ENCODE measurements around the gene CNKSR2. TPM values are rescaled to one million over a fixed set of nuclear protein-coding genes. Genes with fewer than 3 reads are reported as not detected.

The CNKSR2 gene
- total RNA-seq, 1 experiment from 2014 or later, result 11.3 TPM

DNA sequence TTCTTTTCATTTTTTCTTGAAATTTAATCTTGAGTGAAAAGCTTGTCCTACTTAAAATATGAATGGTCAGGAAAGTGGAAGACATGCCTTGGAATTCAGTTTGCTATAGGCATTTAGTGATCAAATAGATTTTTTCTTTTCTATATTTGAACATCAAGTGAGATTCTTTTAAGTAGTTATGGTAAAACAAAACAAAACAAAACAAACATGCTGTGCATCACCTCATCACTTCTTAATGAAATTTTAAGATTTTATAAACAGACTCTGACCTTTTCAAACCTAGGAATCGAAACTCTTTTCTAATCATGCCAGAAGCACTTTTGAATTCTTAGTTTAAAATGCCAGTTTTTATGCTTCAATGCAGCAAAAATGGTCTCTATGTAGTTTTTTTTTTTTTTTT lies 62.8 kb downstream of the CNKSR2 start (continued):
- no peak for TF ChIP-seq AFF4 (CRISPR knock-in tag; IDR thresholded peaks at IDR 0.05; ENCODE audit: borderline replicate concordance)
- TF ChIP-seq GTF2I (CRISPR knock-in tag; conservative IDR thresholded peaks at IDR 0.05), result no peak
- TF ChIP-seq ATF3 (CRISPR knock-in tag; conservative IDR thresholded peaks at IDR 0.05), result no peak
- no peak for TF ChIP-seq NR1H2 (CRISPR knock-in tag; IDR thresholded peaks at IDR 0.05)
- no peak for TF ChIP-seq ZNF396 (CRISPR knock-in tag; IDR thresholded peaks at IDR 0.05; ENCODE audit: borderline replicate concordance)
- no peak for TF ChIP-seq PRDM15 (CRISPR knock-in tag; IDR thresholded peaks at IDR 0.05)
- TF ChIP-seq, protein P1, sequence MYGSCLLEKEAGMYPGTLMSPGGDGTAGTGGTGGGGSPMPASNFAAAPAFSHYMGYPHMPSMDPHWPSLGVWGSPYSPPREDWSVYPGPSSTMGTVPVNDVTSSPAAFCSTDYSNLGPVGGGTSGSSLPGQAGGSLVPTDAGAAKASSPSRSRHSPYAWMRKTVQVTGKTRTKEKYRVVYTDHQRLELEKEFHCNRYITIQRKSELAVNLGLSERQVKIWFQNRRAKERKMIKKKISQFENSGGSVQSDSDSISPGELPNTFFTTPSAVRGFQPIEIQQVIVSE (CRISPR knock-in tag; IDR thresholded peaks at IDR 0.05; ENCODE audit: borderline replicate concordance), result no peak
- TF ChIP-seq E2F5 (CRISPR knock-in tag; IDR thresholded peaks at IDR 0.05), result no peak

GRCh38 chrX:21438792-21439191 lies 64.6 kb downstream of the CNKSR2 start:
- H3K27me3 Mint-ChIP-seq (ENCODE audit: low read depth), result no peaks in the 10 kb centered on the region
- H3K27ac Mint-ChIP-seq, result no peak overlapping the region
- POLR2A ChIA-PET, result no interaction called here
- H3K36me3 Mint-ChIP-seq, result no peaks in the 10 kb centered on the region
- CTCF ChIA-PET, result no interaction called here
- H3K4me1 Mint-ChIP-seq, result peaks cover 12% of the 10 kb centered on the region
- no peak for DNase-seq (ENCODE audit: low spot score)
- H3K4me3 Mint-ChIP-seq, result no peak overlapping the region
- no peaks in the 10 kb centered on the region for H3K9me3 Mint-ChIP-seq
- no peak for TF ChIP-seq ATF1 (CRISPR knock-in tag; IDR thresholded peaks at IDR 0.05)
- TF ChIP-seq ZNF121 (CRISPR knock-in tag; IDR thresholded peaks at IDR 0.05), result no peak
- TF ChIP-seq NR1H2 (CRISPR knock-in tag; IDR thresholded peaks at IDR 0.05), result no peak
- no peak for TF ChIP-seq MAX (CRISPR knock-in tag; IDR thresholded peaks at IDR 0.05)
- TF ChIP-seq NFATC4 (CRISPR knock-in tag; IDR thresholded peaks at IDR 0.05), result no peak
- no peak for TF ChIP-seq MXD4 (CRISPR knock-in tag; IDR thresholded peaks at IDR 0.05; ENCODE audit: borderline replicate concordance)
- TF ChIP-seq FOXP1 (CRISPR knock-in tag; IDR thresholded peaks at IDR 0.05; ENCODE audit: borderline replicate concordance), result no peak
- no peak for TF ChIP-seq CTCF (IDR thresholded peaks at IDR 0.05)
- no peak for TF ChIP-seq FOXK1 (CRISPR knock-in tag; IDR thresholded peaks at IDR 0.05)
- TF ChIP-seq, protein P2, sequence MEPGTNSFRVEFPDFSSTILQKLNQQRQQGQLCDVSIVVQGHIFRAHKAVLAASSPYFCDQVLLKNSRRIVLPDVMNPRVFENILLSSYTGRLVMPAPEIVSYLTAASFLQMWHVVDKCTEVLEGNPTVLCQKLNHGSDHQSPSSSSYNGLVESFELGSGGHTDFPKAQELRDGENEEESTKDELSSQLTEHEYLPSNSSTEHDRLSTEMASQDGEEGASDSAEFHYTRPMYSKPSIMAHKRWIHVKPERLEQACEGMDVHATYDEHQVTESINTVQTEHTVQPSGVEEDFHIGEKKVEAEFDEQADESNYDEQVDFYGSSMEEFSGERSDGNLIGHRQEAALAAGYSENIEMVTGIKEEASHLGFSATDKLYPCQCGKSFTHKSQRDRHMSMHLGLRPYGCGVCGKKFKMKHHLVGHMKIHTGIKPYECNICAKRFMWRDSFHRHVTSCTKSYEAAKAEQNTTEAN (CRISPR knock-in tag; IDR thresholded peaks at IDR 0.05), result no peak
- TF ChIP-seq ZNF396 (CRISPR knock-in tag; IDR thresholded peaks at IDR 0.05; ENCODE audit: borderline replicate concordance), result no peak
- TF ChIP-seq SOX15 (CRISPR knock-in tag; IDR thresholded peaks at IDR 0.05), result no peak
- no peak for TF ChIP-seq TEAD1 (CRISPR knock-in tag; IDR thresholded peaks at IDR 0.05)
- no peak for TF ChIP-seq FOXJ3 (CRISPR knock-in tag; IDR thresholded peaks at IDR 0.05; ENCODE audit: borderline replicate concordance)
- TF ChIP-seq ETV6 (CRISPR knock-in tag; IDR thresholded peaks at IDR 0.05), result no peak
- TF ChIP-seq ELF4 (CRISPR knock-in tag; IDR thresholded peaks at IDR 0.05; ENCODE audit: low read depth), result no peak
- TF ChIP-seq ZNF263 (CRISPR knock-in tag; IDR thresholded peaks at IDR 0.05; ENCODE audit: low read depth), result no peak
- TF ChIP-seq CREM (CRISPR knock-in tag; IDR thresholded peaks at IDR 0.05), result no peak
- TF ChIP-seq RORB (CRISPR knock-in tag; IDR thresholded peaks at IDR 0.05), result no peak
- no peak for ATAC-seq

Data from WTC11 (cell line).